HG02943 (cell line): ENCODE measurements around the gene DEGS2.

ENCODE experiments used
- ATAC-seq: cut with Tn5 transposase; IDR thresholded peaks from one replicate; pipeline ENCODE4 v1.9.1; 2021; ENCODE audit warnings: mild to moderate bottlenecking, low read depth, moderate library complexity; ENCODE audit not compliant: unreplicated experiment

Gene DEGS2

DNA sequence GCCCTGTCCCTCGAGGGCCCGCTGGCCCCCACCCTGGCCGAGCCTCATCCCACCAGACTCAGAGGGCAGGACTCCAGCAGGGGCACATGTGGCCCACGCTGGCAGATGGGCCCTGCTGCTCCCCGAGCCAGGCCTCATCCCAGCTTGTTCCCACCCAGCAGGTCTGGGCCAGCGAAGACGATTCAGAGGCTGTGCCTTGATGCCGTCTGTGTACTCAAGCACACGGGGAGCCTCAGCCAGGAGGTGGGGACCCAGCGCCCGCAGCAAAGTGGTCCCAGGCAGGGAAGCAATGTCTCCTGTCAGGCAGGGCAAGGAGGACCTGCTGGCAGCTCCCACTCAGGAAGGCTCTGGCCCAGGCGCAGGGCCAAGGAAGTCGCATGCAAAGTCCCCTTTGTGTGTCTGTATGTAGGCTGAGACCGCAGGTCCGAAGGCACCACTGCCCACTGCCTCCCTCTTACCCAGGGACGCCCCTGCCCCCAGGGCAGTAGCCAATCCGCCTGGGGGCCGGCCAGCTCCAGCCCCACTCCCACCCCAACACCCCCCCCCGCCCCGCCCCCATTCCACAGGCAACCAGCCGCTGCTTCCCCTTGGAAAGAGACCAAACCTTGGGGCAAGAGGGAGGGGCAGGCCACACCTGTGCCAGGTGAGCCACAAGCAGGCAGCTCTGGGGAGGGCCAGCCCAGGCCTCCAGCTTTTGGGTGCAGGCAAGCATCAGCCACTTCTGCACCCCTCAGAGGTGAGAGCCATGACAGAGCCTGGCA, 9.4 kb downstream of the DEGS2 start:
- ATAC-seq: no peak

DNA sequence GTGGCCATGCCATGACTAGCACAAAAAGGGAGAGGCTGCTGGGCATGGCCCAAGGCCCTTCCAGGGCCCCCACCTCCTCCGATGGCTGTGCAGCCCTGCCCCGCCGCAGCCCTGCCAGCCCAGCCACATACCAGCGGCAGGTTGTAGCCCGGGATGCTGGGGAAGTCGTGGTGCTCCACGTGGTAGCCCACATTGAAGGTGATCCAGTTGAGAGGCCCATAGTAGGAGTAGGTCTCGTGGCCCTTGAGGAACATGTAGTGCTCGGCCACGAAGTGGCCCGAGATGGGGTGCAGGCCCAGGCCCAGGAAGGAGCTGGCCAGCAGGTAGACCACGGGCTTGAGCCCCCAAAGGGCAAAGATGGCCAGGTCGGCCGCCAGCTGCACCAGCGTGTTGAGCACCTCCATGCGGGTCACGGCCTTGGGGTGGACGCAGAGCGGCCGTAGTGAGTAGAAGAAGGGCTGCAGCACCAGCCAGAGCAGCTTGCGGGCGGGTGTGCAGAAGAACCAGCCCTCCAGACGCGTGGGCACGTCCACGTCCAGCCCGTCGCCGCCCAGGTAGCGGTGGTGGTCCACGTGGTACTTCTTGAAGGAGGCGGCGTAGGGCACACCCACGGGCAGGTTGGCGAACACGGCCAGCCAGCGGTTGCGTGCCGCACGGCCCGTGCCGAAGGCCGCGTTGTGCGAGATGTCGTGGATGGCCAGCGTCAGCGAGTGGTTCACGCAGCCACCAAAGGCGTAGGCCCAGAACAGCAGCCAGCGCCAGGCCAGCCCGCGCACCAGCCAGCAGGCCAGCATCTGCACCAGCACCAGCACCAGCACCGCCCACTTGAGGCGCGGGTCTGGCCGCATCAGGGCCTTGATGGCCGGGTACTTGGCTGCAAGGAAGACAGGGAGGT, 10.4 kb downstream of the DEGS2 start:
- ATAC-seq: no peak

DNA sequence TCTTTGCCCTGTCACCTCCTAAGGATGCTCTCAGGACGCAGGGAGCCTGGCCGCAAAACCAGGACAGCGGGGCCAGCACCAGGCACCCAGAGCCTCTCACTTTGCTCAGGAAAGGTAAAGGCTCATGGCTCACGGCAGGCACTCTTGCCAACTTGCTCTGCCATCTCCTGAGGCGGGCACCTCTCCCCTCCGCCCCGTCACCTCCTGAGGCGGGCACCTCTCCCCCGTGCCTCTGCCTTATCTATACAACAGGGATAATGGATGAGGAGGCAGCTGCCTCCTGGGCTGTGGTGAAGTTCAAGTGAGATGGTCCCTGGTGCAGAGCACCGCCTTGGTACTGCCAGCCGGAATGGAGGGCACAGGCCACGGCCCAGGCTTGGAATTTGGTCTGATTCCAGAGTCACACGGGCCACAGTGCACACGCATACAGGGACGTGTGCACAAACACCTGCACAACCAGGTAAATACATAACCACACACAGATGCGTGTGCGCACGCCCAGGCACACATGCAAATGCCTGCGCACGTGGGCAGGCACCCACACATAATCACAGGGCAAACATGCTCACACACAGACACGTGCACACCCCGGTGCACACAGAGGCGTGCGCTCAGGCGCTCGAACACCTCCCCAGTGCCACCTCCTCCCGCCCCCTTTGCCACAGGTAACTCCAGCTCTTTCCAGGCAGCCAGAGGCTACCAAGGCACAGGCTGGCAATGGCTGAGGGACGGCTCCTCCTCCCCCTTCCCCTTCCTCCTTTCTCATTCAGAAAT, 11.6 kb downstream of the DEGS2 start:
- ATAC-seq: no peak

DNA sequence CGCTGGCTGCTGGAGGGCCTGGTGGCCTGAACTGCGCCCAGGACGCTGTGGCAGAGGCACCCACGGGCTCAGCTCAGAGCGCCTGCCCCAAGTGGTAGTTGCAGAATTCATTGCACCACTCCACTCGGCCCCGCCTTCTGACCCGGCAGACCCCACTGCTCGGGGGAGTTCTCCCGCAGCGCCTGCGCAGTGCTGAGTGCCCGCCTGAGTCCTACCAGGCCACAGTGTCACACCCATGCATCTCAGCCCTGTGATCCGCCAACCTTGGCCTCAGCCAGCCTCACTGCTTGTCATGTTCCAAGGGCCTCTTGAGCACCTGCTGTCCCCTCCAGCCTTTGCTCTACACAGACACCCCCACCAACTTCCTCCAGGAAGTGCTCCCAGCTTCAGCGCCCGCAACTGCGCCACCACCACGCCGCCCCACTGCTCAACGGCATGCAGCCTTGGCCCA, 12.2 kb downstream of the DEGS2 start:
- no peak for ATAC-seq

DNA sequence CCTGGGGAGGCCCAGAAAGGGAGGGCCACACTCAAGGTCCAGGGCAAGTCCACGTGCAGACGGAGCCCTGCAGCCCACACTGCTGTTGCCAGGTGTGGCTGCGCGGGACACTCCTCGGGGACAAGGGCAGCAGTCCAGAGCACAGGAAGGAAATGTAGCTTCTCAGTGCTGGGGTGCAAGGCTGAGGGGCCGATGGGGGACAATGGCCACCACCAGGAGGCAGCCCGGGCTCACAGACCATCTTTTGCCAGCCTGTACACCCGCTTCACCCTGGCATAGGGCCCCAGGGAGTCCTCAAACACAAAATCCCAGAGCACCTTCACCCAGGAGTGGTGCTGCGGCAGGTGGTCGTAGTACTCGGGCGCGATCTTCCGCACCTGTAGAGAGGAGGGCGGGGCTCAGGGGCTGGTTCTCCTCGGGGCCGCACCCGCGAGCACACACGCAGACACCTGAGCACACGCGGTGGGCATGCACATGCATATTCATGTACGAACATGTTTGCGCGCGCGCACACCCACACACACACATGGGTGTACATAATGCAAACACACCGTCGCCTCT, 12.8 kb downstream of the DEGS2 start:
- ATAC-seq: no peak

DNA sequence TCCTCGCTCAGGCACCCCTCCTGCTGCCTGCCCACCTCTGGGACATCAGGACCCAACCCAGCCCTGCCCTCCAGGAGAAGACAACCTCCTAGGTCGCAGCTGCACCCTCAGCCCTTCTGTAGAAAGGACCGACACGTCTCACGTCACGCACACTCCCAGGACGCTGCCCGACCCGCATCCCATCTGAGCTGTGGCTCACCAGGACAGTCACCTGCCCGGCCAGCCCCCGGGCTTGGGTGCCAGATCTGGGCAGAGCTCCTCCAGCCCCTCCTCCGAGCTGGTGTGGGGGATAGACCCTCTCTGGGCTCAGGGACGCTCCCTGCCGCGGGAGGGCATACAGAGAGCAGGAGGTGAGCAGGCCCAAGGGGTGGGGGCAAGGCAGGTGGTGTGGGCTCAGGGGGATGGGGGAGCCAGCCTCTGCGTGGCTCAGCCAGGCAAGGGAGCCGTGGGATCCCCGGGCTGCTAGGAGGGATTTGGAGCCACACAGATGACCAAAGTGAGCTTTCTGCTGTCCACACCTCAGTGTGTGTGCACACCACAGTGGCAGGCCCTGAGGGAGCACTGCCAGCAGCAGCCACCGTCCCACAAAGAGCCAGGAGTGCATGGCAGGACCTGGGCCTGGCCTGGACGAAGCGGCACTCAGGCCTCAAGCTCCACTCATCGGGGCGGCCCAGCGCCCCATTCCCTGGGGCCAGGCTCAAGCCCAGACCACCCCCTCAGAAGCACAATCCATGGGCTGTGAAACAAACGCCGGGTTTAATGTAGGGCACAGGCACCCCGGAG, 13.6 kb downstream of the DEGS2 start:
- ATAC-seq: no peak

DNA sequence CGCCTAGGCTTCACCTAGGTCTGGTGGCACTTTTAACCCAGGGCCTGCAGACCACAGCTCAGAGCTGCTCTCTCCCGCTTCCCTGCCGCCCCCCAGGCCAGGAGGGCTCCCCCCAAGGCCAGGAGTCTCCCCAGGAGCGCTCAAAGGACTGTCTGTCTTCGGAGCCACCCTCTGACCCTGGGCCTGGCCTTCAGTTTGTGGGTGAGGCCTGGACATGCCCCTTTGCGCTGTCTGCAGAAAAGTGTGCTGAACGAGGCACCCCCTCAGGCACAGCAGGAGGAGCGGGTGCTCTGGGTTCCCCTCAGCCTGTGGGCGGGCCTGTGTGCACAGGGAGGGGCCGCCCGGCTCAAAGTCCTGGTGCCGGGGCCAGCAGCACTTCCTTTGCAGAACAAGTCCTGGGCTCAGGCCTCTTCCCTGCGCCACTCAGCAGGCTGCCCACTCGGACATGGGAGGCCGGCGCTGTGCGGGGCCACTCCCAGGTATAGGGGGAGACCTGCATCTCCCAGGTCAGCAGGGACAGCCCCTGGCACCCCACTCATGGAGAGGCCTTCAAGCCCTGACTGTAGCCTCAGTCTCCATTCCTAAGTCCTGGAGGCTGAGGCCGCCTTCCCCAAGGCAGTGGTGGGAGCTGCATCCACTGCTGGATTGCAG, 14.3 kb downstream of the DEGS2 start:
- ATAC-seq: no peak

DNA sequence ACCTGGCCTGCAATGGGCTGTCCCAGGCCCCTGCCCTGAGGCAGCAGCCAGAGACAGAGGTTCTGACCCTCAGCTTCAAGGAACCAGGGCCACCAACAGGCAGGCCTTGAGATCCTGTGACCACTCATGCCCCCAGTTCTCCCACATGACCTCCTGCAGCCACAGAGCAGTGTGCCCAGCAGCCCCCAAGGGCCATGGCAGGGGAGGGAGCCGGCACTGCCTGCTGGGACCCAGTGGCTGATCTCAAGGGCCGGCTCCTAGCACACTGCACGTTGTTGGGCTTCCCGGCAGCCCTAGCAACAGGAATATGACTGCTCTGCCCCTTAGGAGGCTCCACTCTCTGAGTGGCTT, 14.8 kb downstream of the DEGS2 start:
- no peak for ATAC-seq

DNA sequence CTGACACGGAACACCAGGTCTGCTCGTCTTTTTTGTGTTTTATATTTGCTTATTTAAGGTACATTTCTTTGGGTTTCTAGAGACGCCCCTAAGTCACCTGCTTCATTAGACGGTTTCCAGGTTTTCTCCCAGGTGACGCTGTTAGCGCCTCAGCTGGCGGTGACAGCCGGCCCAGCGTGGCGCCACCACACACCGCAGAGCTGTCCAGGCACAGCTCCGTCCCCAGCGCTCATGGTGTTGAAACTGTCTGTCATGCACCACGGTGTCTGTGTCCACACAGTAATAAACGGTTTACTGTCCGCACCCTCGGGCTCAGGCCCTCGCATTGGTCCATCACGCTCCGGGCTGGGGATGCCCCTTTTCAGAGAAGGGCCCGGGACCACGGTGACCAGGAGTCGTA, 15.5 kb downstream of the DEGS2 start:
- no peak for ATAC-seq

DNA sequence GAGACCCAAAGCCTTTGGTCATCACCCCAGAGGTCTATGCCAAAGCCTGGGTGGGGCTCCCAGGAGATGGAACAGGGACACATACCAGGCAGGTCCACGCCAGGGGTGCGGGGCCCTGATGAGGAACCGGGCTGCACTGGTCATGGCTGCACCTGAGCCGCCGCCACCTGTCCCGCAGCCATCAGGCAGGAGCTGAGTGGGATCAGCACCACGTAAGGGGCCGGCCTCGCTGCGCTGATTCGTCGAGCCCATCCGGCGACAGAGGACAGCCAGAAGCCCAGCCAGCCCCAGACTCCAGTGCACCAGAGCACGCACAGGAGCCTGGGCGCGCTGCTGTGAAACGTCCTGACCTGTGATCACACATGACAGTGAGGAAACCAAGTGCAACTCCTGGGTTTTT, 15.9 kb downstream of the DEGS2 start:
- no peak for ATAC-seq

DNA sequence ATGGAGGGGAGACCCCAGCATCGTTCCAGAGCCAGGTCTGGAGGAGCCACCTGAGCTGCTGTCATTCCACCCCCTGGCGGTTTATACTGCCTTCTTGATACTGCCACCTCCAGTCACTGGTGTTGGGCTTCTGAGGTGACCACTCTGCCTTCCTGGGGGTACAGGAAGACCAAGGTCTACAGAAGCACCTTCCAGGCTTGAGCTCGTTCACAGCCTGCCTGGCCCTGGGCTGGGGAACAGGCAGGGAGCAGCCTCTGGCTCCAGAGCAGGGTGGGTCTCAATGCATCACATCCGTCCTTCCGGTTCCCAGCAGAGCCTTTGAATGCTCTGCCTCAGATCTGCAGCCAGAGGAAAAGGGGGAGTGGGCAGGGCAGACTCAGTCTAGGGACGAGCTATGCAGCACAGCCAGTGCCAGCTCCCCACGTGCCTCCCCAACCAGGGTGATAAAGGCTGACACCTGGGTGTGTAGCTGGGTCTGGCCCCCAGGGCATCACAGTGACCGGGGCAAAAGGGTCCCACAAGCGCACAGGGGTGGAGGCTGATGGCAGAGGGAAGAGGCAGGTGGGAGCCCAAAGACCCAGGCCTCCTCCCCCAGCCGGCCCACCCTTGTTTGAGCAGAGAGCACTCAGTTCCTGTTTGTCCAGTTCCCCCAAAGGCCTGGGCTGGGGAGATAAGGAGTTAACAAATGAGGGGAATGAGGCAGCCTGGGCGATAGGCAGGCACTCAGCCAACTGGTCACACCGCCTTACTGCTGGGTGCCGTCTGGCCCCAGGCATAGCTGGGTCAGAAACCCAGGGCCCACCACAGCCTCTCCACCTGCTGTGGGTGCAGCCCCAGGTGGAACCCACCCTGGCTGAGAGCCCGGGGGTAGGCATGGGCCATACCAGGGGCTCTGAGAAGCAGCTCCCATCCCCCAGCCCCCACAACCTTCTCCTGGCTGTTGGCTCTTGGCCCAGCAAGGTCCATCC, 17.1 kb downstream of the DEGS2 start:
- ATAC-seq: no peak

DNA sequence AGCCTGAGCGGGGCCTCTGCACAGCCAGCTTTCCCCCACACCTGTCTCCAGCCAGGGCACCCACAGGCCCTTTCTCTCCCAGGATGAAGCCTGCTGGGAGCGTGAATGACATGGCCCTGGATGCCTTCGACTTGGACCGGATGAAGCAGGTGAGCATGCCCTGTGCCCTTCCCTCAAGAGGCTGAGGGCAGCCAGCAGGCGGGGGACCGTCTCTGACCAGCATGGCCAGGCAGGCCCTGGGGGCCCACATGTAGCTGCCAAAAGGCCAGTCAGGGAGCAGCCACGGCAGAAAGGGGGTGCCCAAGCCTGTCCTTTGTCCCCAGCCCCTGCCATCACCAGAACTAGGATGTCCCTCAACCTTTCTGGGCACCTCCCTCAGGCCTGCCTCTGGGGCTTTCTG, 18.3 kb downstream of the DEGS2 start:
- no peak for ATAC-seq

DNA sequence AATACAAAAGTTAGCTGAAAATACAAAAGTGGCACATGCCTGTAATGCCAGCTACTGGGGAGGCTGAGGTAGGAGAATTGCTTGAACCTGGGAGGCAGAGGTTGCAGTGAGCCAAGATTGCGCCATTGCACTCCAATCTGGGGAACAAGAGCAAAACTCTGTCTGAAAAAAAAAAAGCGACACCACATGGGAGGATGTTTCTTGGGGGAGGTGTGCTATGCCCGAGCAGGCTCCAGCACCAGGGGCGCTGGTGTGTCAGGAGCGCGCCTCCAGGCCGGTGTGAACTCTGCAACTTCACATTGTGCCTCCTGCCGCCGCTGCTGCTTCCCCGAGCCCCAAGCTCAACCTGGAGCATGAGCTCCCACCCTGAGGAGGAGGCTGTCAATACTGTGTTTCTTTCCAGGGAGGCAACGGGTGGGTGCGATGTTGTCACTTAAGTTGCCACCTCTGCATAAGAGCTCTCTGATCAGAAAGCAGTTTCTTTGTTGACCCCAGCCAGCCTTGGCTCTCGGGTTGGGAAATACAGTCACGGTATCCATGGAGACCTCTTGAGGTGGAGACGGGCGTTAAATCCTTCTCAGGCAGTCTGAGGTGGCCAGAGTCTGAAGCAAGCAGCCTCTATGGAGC, 18.9 kb downstream of the DEGS2 start:
- no peak for ATAC-seq

DNA sequence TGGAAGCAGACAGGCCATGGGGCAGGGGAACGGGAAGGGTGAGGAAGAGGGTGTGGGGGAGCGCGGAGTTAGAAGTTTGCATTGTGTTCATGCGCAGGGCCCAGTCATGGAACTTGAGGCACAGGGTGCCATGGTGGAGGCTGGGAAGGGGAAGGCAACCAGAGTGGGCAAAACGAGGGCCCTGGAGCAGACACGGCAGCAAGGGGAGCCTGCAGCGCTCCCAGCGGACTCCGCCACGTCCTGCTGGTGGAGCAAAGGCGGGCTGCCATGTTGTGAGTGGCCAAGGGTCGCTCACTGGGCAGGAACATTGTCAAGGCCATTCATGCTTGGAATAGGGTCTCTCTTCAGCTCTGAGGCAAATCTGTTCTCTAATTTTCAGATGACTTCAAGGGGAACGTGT, 20.5 kb downstream of the DEGS2 start:
- ATAC-seq: no peak

DNA sequence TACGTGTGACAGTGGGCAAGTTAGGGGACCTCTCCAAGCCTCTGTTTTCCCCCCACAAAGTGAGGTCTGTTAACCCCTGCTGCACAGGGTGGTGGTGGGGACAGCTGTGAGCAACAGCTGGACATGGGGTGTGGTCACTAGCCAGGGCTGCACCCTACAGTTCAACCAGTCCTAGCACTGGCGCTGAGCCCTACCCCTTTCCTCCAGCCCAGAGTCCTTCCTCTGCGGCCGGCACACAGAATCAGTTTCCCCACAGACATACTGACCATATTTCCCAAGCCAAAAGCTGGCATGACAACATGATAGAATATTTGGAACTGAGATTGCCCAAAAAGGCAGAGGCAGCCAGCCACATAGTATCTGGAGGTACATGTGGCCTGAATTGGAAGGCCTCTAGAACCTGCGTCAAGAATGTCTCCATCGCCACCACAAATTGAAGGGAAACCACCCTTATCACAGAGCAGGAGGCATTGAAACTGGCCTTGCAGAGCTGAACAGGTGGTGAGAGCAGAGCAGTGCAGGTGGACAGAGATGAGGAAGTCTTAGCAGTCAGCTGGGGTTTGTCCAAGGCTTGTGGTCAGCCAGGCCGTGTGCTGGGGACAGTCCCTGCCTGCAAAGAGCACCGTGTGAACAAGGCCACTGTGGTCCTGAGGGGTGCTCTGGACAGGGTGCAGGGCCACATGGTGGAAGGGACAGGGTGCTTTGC, 21.2 kb downstream of the DEGS2 start:
- no peak for ATAC-seq

DNA sequence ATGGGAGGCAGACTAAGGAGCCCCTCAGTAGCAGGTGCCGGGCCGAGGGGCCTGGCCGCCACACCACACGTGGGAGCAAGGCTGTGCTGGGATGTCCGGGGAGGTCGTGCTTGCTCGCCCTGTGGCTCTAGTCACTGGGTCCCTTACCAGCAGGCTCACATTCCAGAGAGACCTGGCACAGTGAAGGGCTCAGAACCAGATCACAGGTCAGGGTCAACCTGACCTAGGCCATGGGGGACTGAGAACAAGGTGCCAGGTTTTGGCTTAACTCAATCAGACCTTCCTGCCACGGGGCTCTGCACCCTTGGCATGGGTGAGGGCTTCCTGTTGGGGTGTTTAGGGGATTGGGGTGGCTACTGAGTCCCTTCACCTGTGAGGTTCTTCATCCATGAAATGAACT, 22.3 kb downstream of the DEGS2 start:
- ATAC-seq: no peak

DNA sequence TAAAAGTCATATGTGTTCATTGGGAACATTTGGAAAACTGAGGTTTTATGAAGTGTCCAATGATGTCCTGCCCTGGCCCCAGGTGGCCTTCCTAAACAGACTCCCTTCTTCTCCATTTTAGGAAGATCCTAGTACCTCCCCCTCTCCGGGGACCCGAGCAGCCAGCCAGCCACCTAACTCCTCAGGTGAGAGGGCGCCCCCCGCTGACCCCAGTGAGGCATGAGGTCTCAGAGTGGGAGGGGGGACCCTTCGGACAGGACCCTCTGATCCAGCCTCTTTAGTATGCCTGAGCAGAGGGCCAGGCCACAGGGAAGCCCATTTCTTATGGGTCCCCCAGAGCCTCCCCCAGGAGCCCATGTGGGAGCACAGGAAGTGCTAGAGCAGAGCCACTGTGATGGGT, 23.7 kb downstream of the DEGS2 start:
- no peak for ATAC-seq
